ENCODE results near the gene OPRM1.
"Not testable (repeated sequence)": the region's sequence is repeated elsewhere in the genome, so short reads cannot be mapped to it uniquely, and the experiment has no call there.

The OPRM1 gene

GRCh38 chr6:154213782-154214181, 174.7 kb downstream of the OPRM1 start:
- no peak for DNase-seq

- DNase-seq, result no peak
Measured at GRCh38 chr6:154218301-154218700, 179.3 kb downstream of the OPRM1 start.

- DNase-seq, result no peak
Measured at GRCh38 chr6:154218787-154219186, 179.7 kb downstream of the OPRM1 start.

GRCh38 chr6:154219250-154219649, 180.2 kb downstream of the OPRM1 start:
- no peak for DNase-seq

GRCh38 chr6:154222716-154223115, 183.7 kb downstream of the OPRM1 start:
- DNase-seq, result no peak

- no peak for DNase-seq
Measured at GRCh38 chr6:154223296-154223695, 184.3 kb downstream of the OPRM1 start.

GRCh38 chr6:154226461-154226860, 187.4 kb downstream of the OPRM1 start:
- no peak for DNase-seq

- no peak for DNase-seq
Measured at GRCh38 chr6:154227862-154228520, 189.0 kb downstream of the OPRM1 start.

- no peak for DNase-seq
Measured at GRCh38 chr6:154228521-154228905, 189.5 kb downstream of the OPRM1 start.

- no peak for DNase-seq
Measured at GRCh38 chr6:154229786-154230185, 190.7 kb downstream of the OPRM1 start.

- no peak for DNase-seq
Measured at GRCh38 chr6:154230393-154230792, 191.4 kb downstream of the OPRM1 start.

- no peak for DNase-seq
Measured at GRCh38 chr6:154230910-154231595, 192.0 kb downstream of the OPRM1 start.

GRCh38 chr6:154232013-154232910, 193.2 kb downstream of the OPRM1 start:
- DNase-seq, result no peak

GRCh38 chr6:154233383-154233782, 194.3 kb downstream of the OPRM1 start:
- no peak for DNase-seq

GRCh38 chr6:154234019-154234772, 195.2 kb downstream of the OPRM1 start:
- no peak for DNase-seq

- no peak for DNase-seq
Measured at GRCh38 chr6:154236646-154237301, 197.7 kb downstream of the OPRM1 start.

- DNase-seq, result no peak
Measured at GRCh38 chr6:154238831-154239230, 199.8 kb downstream of the OPRM1 start.

- DNase-seq, result no peak
Measured at GRCh38 chr6:154239392-154239791, 200.4 kb downstream of the OPRM1 start.

GRCh38 chr6:154241061-154241460, 202.0 kb downstream of the OPRM1 start:
- not testable (repeated sequence) for DNase-seq

GRCh38 chr6:154241581-154241980, 202.5 kb downstream of the OPRM1 start:
- no peak for DNase-seq

GRCh38 chr6:154242617-154243357, 203.7 kb downstream of the OPRM1 start:
- DNase-seq, result no peak

Measured in NCI-H510A treated with DMSO at 0.1 percent for 48 hours (cell line).